HL-60 (cell line): ENCODE data around the gene SEPTIN12.

ENCODE experiments used
- GABPA ChIP-seq: IDR thresholded peaks from 2 replicates; pipeline ENCODE4 v1.6.1; 2012; ENCODE audit warnings: low read depth
- POLR2AphosphoS5 ChIP-seq: IDR thresholded peaks from 2 replicates; pipeline ENCODE4 v1.6.1; 2012; ENCODE audit warnings: low read depth
- TF ChIP-seq, protein P1 (sequence below): IDR thresholded peaks from one replicate; pipeline ENCODE4 v1.5.1; 2011; ENCODE audit warnings: low read length, control low read depth, inconsistent platforms; ENCODE audit not compliant: insufficient read depth

DNA sequence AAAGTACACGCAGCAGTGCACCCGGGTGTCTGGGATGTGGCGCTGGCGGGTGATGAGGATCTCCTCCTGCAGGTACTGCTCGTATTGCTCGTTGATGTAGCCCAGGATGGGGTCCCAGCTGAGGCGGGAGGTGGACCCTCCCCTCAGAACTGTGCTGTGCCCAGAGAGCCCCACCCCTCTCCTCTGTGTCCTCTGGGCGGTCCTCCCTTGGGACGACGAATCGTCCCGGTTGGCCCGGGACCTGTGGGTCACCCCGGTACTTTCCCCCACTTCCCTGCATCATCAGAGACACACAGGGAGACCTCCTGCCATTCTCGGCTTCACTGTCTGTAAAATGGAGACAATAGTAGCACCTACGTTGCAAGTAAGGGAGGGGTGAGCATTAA is 4.2 kb downstream of the SEPTIN12 start:
- TF ChIP-seq, protein P1, sequence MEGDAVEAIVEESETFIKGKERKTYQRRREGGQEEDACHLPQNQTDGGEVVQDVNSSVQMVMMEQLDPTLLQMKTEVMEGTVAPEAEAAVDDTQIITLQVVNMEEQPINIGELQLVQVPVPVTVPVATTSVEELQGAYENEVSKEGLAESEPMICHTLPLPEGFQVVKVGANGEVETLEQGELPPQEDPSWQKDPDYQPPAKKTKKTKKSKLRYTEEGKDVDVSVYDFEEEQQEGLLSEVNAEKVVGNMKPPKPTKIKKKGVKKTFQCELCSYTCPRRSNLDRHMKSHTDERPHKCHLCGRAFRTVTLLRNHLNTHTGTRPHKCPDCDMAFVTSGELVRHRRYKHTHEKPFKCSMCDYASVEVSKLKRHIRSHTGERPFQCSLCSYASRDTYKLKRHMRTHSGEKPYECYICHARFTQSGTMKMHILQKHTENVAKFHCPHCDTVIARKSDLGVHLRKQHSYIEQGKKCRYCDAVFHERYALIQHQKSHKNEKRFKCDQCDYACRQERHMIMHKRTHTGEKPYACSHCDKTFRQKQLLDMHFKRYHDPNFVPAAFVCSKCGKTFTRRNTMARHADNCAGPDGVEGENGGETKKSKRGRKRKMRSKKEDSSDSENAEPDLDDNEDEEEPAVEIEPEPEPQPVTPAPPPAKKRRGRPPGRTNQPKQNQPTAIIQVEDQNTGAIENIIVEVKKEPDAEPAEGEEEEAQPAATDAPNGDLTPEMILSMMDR, result no peak
- TF ChIP-seq GABPA (no peak), POLR2AphosphoS5 (no peak)
